ENCODE measurements around the gene MIS12. TPM values are rescaled to one million over a fixed set of nuclear protein-coding genes. Genes with fewer than 3 reads are reported as not detected.

MIS12 gene
- total RNA-seq, 2 donors from 2014 or later = 27.1 to 28.9 TPM

- Mint-ChIP-seq H3K9me3 (no peaks in the 10 kb centered on the region), H3K27me3 (ENCODE audit: insufficient read depth) (no peaks in the 10 kb centered on the region), H3K36me3 (ENCODE audit: low read depth) (no peaks in the 10 kb centered on the region), H3K4me3 (no peak overlapping the region), H3K27ac (no peak overlapping the region), H3K4me1 (no peaks in the 10 kb centered on the region)
- Histone ChIP-seq H3K9ac (ENCODE audit: extremely low read depth, low read length, poor library complexity, severe bottlenecking) (no peak overlapping the region), H3K36me3 (ENCODE audit: control insufficient read depth, insufficient read depth, low read length) (no peaks in the 10 kb centered on the region), H3K9me3 (ENCODE audit: control insufficient read depth, low read length) (no peaks in the 10 kb centered on the region), H3K4me3 (ENCODE audit: low read length) (no peak overlapping the region), H3K27ac (ENCODE audit: low read depth, low read length) (no peak overlapping the region), H3K4me1 (ENCODE audit: control insufficient read depth, insufficient read depth, low read length) (no peaks in the 10 kb centered on the region), H3K27me3 (ENCODE audit: control insufficient read depth, insufficient read depth, low read length, poor library complexity, severe bottlenecking) (no peaks in the 10 kb centered on the region)
- no peak for DNase-seq
- TF ChIP-seq CTCF (conservative IDR thresholded peaks at IDR 0.05) = no peak
- 89 to 91% methylated on average over 7 to 8 of the region's 8 CpGs for WGBS, 2 experiments (ENCODE audit: insufficient coverage in 1 of 2, insufficient read length in 1 of 2)
Observed at GRCh38 chr17:5532581-5532980, 46.2 kb downstream of the MIS12 start.

- H3K9me3 Mint-ChIP-seq = no peaks in the 10 kb centered on the region
- DNase-seq = no peak
- H3K27ac ChIP-seq (ENCODE audit: low read depth, low read length) = no peak overlapping the region
- H3K27me3 ChIP-seq (ENCODE audit: control insufficient read depth, insufficient read depth, low read length, poor library complexity, severe bottlenecking) = no peaks in the 10 kb centered on the region
- H3K9me3 ChIP-seq (ENCODE audit: control insufficient read depth, low read length) = no peaks in the 10 kb centered on the region
- no peak overlapping the region for H3K4me3 Mint-ChIP-seq
- no peaks in the 10 kb centered on the region for H3K4me1 Mint-ChIP-seq
- no peak for TF ChIP-seq CTCF (conservative IDR thresholded peaks at IDR 0.05)
- H3K9ac ChIP-seq (ENCODE audit: extremely low read depth, low read length, poor library complexity, severe bottlenecking) = no peak overlapping the region
- 84 to 89% methylated on average over 13 to 18 of the region's 18 CpGs for WGBS, 2 experiments (ENCODE audit: insufficient coverage in 1 of 2, insufficient read length in 1 of 2)
- H3K27me3 Mint-ChIP-seq (ENCODE audit: insufficient read depth) = no peaks in the 10 kb centered on the region
- no peaks in the 10 kb centered on the region for H3K36me3 ChIP-seq (ENCODE audit: control insufficient read depth, insufficient read depth, low read length)
- H3K27ac Mint-ChIP-seq = no peak overlapping the region
- no peak overlapping the region for H3K4me3 ChIP-seq (ENCODE audit: low read length)
- H3K4me1 ChIP-seq (ENCODE audit: control insufficient read depth, insufficient read depth, low read length) = no peaks in the 10 kb centered on the region
- no peaks in the 10 kb centered on the region for H3K36me3 Mint-ChIP-seq (ENCODE audit: low read depth)
Observed at GRCh38 chr17:5533486-5534315, 47.3 kb downstream of the MIS12 start.

GRCh38 chr17:5535436-5535835 lies 49.1 kb downstream of the MIS12 start:
- H3K4me3 Mint-ChIP-seq = no peak overlapping the region
- H3K4me1 Mint-ChIP-seq = no peaks in the 10 kb centered on the region
- H3K27me3 ChIP-seq (ENCODE audit: control insufficient read depth, insufficient read depth, low read length, poor library complexity, severe bottlenecking) = no peaks in the 10 kb centered on the region
- H3K9ac ChIP-seq (ENCODE audit: extremely low read depth, low read length, poor library complexity, severe bottlenecking) = no peak overlapping the region
- H3K27ac Mint-ChIP-seq = no peak overlapping the region
- H3K9me3 ChIP-seq (ENCODE audit: control insufficient read depth, low read length) = no peaks in the 10 kb centered on the region
- H3K4me1 ChIP-seq (ENCODE audit: control insufficient read depth, insufficient read depth, low read length) = no peaks in the 10 kb centered on the region
- H3K9me3 Mint-ChIP-seq = no peaks in the 10 kb centered on the region
- no peak overlapping the region for H3K4me3 ChIP-seq (ENCODE audit: low read length)
- no peak for TF ChIP-seq CTCF (conservative IDR thresholded peaks at IDR 0.05)
- H3K27ac ChIP-seq (ENCODE audit: low read depth, low read length) = no peak overlapping the region
- no peaks in the 10 kb centered on the region for H3K36me3 ChIP-seq (ENCODE audit: control insufficient read depth, insufficient read depth, low read length)
- H3K27me3 Mint-ChIP-seq (ENCODE audit: insufficient read depth) = peaks cover 4% of the 10 kb centered on the region
- 88 to 100% methylated on average over 2 of the region's 2 CpGs for WGBS, 2 experiments (ENCODE audit: insufficient coverage in 1 of 2, insufficient read length in 1 of 2)
- H3K36me3 Mint-ChIP-seq (ENCODE audit: low read depth) = no peaks in the 10 kb centered on the region
- DNase-seq = no peak

Data from endodermal cell (in vitro differentiated cells).